ENCODE results near the gene CD164.

CD164 gene

DNA sequence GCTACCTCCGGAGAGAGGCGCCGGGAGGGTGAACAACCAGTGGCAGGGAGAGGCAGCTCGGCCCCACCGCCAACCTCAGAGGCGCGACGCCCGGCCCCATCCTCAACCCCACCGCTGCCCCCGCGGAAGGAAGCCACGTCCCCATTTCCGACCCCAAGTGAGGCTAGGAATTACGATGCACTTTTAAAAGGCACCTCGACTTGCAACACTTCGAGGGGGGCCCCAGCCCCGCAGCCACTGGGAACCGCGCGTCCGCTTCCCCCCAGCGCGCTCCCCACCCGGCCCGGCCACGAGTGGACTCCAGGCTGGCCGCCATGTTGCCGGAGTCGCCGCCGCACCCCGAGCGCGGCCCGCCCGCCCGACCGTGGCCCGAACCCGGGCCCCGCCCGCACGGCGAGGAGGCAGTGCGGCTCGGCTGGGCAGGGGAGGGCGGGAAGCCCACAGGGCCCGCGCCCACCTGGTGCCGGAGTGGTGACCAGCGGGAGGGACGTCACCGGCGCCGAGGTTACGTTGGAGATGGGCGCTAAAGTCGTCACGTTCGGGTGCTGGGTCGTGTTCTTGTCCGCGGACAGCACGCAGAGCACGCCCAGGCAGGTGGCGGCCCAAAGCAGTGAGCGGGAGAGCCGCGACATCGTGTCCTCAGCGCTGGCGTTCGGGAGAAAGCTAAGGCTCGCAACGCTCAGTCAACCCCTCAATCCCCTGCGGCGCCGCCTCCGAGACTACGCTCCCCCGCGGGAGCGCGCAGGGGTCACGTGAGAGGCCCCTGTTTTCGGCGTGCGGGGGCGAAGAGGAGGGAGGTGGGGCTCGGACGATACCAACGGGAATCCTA, at the start of gene CD164:
CD164 (minus strand) TSS at position 721 of the 829 bp plus-strand sequence; CDS start at position 632, 89 bp downstream.
- peak; percentile 56 for DNase-seq

DNA sequence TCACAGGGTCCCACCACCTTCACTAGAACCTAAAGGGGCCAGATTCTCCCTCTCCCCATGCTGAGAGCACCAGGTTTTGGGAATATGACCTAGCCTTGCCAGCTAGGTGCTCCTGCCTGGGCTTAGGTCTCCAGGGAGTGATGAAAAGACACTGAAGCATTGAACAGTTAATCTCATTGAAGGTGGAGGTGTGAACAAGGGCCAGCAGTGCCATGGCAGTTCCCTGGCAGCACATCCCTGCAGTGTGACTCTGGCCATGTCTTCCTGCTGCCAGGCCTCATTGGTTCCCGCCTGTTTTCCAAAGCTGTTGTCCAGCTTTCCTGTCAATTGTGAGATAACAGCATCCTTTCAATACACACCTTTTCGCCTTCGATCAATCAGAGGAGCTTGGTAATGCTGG, 47.2 kb upstream of the CD164 start:
- no peak for DNase-seq

DNA sequence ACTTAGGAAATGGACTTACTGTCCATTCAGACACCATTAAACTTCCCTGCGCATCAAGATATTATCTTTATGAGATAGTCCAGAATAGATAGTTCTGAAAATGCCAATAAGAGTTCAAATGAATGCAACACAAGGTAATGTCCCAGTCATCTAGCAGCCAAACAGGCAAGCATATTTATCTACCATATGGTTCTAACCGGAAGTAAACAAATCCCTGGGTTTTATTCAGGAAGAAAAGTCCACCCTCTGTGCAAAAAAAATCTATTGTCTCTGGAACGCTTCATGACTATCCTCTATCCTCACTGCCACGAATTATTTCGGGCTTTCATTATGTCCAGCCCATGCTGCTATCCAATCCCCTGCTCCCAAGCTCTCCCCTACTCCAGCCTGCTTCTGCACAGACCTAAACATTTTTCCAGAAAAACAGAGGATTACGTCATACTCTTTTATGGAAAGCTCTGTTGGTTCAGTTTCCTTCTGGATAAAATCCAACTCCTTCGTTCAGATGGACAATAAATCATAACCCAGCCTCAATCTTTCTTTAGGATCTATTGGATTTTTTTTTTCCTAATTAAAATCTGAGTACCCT, 46.7 kb upstream of the CD164 start:
- no peak for DNase-seq

DNA sequence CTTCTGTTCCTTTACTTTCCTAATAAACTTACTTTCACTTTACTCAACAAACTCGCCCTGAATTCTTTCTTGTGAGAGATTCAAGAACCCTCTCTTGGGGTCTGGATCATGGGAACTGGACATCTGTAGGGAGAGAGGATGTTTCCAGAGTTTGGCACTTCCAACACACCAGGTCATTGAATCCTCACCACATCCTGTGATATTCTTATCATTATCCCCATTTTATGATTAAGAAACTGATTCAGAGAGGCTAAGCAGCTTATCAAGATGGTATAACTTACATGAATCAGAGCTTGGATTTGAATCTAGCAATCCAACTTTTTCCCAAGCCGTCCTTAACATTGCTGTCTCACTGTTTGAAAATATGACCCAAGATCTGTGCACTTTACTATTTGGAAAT, 42.7 kb upstream of the CD164 start:
- no peak for DNase-seq

DNA sequence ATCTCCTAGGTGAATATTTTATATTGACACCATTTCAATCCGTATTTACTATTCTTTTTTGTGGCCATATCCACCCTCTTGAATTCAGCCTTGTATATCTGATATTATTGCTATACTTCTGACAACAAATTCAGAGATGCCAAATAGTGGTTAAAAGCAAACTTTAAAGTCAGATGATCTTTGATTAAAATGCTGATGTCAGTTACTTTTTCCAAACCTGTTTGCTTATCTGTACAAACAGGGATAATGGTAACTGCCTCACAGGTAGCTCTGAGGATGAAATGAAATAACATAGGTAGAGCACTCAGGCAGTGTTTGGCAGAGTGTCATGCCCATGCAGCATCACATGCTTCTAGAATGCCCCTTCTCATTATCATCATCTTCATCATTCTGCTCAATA, 38.9 kb upstream of the CD164 start:
- no peak for DNase-seq

DNA sequence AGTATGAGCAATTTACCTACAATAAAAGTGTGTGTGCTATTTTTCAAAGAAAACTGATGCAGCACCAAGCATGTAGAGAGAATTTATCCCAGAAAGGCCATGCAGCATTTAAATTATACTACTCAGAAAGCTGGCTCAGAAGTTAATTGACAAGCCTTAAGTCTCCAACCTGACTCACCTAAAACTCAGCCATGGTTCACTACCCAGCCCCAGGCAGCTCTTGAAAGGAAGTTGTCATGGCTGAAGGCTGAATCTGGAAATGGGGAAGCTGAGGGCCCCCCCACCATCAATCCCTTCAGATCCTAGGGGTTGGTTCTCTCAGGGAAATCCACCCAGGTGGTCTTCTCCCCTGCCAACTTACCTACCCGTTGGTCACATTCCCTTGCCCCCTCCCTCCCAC, 38.5 kb upstream of the CD164 start:
- no peak for DNase-seq

DNA sequence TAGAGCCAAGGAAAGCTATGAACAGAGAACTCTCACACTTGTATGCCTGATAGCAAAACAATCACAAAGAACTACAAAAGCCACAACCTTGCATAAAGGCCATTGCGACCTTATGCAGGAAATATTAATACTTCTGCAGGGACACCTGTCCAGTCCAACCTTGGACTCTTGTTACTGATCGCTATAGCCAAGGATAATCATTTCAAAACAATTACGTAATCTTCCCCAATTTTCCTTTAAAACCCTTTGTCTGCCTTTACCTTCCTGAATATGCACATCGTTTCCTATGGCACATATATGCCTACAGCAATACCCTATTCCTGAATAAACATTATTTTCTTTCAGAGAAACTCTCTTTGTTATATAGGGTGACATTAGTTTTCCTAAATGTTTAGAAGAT, 35.4 kb upstream of the CD164 start:
- DNase-seq, result no peak

DNA sequence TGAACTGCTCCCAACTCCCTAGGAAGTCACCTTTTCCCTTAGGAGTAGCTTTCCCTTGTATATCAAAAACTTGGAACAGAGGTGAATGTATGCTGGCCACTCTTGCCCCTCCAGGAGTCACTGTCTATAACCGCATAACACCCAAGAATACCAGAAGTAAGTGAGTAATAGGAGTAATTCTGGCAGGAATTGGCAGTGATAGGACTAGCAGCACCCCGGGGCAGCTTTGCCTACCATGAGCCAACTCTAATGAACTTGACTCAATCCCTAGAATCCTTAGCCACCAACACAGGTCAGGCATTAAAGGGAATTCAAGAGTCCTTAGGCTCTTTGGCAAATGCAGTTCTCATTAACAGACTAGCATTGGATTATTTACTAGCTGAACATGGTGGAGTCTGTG, 28.8 kb upstream of the CD164 start:
- DNase-seq, result no peak

DNA sequence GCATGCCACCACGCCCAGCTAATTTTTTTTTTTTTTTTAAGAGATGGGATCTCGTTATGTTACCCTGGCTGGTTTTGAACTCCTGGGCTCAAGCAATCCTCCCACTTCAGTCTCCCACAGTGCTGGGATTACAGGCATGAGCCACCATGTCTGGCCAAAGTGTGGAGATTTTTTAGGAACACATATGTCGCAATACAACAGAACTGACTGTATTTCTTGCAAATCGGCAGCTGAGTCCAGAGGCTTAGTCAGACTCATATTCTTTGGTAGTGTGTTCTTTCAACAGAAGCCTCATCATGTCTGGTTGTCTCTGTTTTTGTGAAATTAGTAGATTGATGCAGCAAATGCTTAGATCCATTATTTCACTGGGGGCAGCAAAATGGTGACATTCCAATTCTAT, 23.9 kb upstream of the CD164 start:
- no peak for DNase-seq

DNA sequence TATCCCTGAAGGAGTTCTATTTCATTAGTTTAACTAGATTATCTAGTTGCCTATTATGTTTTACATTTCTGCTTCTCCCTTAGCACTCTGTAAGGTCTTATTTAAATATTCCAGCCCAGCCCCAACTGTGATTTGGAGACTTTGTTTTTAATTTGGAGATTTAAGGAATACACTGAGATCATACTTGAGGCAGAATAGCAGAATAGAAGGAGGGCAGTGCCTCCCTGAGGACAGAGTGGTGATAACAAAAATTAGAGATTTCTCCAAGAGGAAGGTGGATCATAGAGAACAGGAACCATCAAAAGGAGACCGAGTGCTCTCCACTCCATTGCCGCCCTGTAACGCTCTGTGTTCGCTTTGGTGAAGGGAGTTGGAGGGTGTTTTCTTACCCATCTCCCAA, 14.8 kb upstream of the CD164 start:
- no peak for DNase-seq

DNA sequence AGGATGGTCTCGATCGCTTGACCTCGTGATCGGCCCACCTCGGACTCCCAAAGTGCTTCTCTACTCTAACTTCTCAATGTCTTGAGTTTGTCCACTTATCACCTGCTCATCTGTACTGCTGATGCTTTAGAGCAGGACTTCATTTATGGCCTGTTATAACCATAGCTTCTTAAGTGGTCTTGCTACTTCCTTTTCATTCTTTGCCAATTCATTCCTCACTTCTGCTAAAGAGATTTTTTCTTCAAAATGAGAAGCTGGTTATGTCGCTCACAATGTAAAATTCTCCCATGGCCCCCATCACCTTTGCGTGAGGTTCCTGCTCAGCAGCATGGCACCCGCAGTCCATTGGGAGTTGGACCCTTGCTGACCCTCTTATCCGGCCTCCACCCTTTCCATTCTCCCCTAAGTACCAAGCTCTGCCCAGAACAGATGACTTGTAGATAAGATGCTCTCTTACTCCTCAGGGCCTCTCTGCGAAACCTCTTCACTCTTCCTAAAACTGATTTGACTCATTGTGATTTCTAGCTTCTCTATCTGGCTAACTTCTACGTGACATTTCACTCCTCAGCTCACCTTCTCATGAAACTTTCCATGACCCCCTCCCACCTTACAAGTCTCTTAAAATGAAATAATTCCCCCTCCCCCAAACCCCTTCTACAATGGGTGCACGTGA, 13.9 kb upstream of the CD164 start:
- DNase-seq, result no peak

DNA sequence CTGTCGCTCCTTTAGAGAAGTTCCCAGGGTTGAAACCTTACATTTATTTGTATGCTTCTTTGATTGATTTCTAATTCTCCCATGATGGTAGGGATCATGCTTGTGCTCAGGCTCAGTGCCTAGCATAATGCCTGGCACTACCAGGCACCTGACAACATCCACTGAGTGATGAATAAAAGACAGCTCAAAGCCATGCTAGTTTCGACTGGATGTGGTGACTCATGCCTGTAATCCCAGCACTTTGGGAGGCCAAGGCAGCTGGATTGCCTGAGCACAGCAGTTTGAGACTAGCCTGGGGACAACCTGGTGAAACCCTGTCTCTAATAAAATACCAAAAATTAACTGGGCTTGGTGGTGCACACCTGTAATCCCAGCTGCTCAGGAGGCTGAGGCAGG, 11.6 kb upstream of the CD164 start:
- no peak for DNase-seq

DNA sequence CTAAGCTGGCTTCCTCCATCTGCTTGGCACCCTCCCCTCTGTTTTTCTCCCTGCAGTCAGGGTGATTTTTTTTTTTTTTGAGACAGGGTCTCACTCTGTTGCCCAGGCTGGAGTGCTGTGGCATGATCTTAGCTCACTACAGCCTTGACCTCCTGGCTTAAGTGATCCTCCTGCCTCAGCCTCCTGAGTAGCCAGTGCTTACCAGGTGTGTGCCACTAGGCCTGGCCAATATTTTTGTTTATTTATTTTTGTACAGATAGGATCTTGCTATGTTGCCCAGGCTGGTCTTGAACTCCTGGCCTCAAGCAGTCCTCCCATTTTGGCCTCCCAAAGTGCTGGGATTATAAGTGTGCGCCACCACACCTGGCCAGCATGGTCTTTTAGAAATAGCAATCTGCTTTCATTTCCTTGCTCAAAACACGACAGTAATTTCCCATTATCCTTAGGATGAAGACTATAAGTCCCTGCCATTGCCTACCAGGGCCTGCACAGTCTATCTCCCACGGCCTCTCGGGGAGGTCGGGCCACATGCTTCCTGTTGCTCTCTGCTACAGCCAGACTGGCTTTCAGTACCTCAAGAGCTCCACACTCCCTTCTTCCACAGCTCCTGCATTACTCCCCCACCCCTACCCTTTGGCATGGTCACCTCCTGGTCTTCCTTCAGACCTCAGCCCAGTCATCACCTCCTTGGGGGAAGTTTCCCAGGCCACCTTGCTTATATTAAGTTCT, 11.1 kb upstream of the CD164 start:
- DNase-seq, result no peak

DNA sequence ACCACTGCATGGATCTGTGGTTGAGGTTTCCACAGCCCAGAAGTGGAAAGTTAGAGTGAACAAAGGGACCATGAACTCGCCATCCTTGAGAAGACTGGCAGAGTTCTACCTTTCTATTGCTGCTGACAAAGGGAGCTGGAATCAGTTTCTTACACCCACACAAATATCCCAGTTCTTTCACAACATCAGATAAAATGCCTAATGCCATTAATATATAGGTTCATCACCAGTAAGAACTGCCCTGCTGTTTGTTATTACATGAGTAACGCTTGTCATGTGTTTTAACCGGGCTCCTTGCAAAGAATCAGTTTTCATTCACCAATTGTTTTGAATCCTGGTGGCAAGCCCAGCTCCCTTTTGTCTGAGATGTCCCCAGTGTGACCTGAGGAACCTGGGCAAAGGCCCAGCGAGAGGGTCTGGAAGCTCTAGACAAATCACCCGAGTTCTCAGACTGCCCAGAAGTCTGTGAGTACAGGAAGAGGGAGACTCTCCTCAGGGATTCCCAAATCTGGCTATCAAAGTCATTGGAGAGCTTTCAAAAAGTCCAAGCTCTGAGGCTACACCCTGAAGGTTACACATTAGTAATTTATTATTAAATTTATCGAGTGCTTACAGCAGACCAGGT, 7.5 kb upstream of the CD164 start:
- DNase-seq, result no peak

DNA sequence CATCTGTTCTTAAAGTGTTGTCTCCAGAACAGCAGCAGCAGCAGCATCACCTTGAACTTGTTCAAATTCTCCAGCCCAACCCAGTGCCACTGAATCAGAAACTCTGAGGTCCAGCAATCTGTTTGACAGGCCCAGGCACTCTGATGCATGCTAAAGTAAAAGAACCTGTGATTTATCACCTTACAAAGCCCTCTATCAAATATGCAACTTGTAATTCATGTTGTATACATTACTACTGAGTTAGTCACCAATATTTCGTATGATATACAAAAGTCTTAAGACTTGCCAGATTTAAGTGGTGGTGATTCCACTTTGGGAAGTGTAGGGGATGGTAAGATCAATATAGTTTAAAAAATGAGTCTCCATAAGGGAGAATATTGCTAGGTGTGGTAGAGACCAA, 6.0 kb upstream of the CD164 start:
- DNase-seq, result no peak

DNA sequence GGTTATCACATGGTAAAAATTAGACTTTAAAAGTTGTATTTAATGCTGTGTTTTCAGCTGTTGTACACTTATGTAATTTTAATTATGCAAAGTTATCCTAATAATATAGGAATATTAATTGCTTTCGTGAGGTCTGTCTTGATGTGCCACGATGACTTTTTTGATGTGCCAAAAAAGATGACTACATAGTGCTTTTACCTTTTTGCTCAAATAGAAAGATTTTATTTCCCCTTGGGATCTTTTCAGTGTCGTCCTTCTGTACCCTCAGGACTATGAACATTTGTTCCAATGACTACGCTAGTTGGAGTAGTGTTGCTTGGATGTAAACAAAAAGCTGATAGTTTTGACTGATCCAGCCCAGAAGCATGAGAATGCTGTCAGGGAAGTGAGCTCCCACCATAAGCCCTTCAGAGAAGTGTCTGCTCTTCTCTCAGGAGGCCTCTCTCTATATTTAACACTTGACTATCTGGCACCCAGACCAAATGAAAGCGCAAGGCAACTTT, 1.2 kb upstream of the CD164 start:
- DNase-seq, result no peak

DNA sequence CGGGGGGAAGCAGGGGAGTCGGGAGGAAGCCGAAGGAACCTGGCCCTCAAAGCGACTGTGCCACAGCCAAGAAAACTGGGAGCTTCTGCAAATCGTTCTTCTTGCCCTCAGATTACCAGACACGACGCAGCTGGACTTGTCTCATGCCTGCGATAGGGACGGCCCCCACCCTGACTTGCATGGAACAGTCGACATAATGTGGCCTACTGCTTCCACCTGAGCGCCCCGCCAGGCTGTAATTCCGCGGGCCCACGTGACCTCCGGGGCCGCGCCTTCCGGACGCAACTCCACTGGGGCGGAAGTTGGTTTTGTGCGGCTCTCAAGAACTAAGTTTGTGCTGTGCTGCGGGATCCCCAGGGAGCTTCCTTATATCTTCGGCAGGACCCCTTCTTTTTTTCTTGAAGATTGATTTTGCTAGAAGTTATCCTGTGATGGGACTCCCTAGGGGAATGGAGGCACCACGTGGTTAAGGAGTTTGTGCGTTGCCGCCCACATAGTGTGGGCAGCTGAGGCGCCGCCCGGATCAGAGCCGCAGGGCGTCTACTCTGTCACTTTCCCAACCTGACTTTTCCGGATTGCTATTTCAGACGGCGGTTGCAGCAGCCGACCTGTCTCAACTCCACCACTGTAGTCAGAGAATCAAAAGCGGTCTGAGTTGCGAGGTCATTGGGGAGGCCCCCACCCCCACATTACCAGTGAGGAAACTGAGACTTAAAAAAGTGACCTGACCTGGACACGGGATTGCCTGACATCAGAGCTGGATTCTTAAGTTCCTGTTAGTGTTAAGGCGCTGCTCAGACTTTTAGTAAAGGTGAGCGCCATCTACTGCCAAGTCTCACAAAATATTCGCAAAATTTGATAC, 540 bp upstream of the CD164 start:
- peak; percentile 16 for DNase-seq

DNA sequence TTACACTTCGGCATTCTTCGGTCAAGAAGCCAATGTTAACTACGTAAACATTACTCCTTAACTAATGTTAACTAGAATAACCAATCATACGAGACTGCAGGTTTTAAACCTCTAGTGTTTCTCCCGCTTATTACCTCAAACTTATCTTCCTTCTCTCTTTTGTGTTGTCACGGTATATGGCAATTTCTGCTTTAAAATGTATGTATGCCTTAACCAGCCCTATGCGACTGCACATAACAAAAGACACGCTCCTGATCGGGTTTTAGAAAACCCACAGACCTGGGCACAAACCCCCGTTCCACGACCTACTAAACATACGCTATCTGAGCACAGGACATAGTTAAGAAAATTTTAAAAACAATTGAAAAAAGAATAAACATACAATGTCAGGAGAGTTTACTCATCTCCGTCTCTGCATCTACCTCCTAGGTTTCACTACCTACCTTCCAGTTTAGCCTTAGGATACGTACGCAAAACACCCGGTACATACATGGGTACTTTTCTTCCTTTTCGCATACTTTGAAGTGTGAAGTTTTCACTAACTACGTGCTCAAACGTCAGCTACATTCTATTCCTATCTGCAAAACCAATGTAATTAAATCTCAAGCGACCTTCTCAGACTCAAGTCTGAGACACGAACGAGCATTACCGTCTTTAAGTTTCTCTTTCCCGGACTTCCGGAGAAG, 1.1 kb downstream of the CD164 start:
- DNase-seq, result no peak

DNA sequence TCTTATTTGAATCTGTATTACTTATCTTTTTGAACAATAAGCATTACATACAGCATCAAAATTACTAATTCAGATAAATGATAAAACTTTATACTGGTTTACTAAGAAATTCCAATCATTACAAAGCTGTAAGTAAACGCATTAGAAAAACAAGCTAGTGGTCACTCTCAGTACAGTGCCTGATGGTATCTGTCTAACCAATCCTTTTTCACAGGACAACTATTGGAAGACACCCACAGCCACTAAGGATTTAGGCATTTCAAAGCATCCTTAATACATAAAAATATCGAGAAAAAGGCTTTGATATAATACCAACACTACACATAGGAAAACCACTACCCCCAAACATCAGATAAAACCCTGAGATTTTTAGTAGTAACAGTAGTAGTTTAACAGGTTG, 2.6 kb downstream of the CD164 start:
- DNase-seq, result no peak

DNA sequence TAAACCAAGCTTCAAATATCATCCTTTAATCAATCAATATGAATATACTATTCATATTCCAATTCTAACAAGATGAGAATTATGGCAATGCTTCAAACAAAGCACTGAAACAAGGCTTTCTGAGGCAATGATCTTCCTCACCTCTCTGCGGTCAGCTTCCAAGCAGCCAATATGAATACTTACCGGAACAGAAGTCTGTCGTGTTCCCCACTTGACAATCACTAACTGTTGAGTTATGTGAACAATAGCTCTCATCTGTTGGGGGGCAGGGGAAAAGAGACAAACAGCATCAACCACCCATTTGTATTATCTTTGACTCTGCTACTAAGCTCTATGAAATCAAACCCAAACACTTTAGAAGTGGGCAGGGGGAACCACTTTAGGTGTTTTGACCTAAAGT, 4.5 kb downstream of the CD164 start:
- DNase-seq, result no peak

DNA sequence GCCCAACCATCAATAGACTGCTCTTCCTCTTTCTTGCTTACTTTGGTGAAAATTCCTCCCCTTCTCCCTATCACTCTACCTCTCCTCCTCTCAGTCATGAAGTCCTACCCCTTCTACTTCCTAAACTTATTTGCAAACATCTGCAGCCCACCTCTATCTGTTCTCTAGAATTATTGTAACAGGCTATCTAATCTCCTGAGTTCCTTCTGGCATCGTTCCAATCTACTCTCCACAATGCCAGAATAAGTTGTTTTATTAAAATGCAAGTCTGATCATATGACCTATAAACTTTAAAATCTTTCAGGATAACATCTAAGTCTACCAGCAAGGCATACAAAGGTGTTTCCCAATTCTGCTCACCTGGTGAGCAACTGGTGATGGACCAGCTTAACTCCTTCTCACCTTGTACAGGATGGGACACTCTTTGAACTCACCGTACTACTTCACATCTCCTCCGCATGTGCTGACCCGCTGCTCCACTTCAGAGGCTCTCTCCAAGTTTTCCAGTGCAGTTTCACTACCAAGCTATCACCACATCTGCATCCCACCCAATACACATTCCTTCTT, 7.9 kb downstream of the CD164 start:
- DNase-seq, result no peak
